CD4-positive, alpha-beta T cell treated with Interleukin-2 at 100 ng/mL for 4 hours (primary cell): Measurements from ENCODE around the gene SYT9.
"Not testable (repeated sequence)": the region's sequence is repeated elsewhere in the genome, so short reads cannot be mapped to it uniquely, and the experiment has no call there.

Experiments used
- DNase-seq: peaks from one replicate; pipeline ENCODE4 v3.0.0-alpha.2; 2020; ENCODE audit warnings: low spot score

Gene SYT9

DNA sequence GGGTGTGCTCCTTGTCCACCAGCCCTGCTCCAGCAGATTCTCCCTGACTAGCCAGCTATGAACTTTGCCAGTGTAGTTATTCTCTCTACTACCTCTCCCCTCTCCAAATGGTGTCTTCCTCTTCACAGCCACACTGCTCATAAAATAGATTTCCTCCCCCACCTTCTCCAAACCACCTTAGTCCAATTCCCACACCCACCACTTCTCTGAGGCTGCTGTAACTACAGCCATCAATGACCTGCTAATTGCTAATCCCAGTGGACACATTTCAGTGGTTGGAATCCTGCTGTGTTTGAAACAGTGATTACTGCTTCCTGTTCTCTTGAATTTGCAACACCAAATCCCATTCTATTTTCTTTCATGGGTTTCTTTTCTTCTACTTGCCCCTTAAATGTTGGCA lies 23.4 kb downstream of the SYT9 start:
- DNase-seq: no peak

- DNase-seq: no peak
Observed at GRCh38 chr11:7278314-7278917, 26.7 kb downstream of the SYT9 start.

GRCh38 chr11:7279676-7280075 lies 28.0 kb downstream of the SYT9 start:
- no peak for DNase-seq

- no peak for DNase-seq
Observed at GRCh38 chr11:7281079-7281478, 29.4 kb downstream of the SYT9 start.

DNA sequence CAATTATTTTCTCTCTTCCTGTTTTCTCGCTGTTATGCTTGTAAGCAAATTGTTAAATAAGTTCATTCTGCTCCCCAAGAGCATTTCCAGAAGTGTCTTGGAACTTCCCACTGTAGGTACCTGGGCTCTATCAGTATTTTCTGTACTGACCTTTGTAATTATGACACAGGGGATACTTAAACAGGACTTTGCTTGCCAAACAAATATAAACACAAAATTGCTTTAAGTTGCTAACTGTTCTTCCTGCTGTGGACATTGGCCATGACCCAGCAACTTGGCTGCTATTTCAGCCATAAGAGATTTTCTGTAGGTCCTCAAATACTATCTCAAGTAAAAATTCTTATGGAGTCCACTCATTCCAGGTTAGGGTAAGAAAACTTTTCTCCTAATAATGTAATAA lies 30.1 kb downstream of the SYT9 start:
- DNase-seq: no peak

DNA sequence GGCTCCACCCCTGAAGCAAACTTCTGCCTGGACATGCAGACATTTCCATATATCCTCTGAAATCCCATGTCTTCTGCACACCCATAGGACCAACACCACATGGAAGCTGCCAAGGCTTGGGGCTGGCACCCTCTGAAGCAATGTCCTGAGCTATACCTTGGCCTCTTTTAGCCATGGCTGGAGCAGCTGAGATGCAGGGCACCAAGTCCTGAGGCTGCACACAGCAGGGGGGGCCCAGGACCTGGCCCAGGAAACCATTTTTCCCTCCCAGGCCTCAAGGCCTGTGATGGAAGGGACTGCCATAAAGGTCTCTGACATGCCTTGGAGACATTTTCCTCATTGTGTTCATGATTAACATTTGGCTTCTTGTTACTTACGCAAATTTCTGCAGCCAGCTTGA lies 34.5 kb downstream of the SYT9 start:
- no peak for DNase-seq

GRCh38 chr11:7291100-7291829 lies 39.6 kb downstream of the SYT9 start:
- DNase-seq: no peak

DNA sequence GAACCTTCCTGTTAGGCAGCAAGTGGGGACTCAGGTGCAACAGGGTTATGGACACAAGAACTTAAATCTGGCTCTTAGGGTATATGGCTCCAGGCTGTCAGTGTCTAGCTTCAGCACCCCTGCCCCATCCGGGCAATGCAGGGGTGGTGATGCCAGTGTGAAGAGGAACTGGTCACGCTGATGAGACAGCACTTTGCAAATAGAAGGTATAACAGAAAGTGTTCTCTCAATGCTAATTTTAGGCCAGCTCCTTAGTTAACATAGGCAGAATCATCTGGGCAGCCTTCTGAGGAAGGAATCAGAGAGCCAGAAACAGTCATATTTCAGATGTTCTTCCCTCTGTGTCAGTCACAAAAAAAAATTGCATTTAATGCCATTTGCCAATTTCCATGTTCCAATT lies 41.2 kb downstream of the SYT9 start:
- DNase-seq: no peak

DNA sequence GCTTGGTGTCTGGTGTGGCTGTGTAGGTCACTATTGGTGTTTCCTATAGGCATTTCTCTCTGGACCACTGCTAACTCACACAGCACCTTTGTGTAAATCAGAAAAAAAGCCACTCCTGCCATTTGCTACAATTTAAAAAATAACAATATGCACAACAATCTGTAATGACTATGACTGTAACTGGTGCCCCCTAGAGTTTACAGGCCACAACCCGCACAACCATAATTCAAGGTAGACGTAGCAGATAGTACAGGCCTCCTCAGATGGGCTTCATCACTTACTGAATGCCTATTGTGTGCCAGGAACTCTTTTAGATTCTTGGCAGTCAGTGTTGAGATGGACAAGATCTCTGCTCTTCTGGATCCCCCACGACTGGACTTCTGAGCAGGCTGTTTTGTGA lies 47.7 kb downstream of the SYT9 start:
- no peak for DNase-seq

DNA sequence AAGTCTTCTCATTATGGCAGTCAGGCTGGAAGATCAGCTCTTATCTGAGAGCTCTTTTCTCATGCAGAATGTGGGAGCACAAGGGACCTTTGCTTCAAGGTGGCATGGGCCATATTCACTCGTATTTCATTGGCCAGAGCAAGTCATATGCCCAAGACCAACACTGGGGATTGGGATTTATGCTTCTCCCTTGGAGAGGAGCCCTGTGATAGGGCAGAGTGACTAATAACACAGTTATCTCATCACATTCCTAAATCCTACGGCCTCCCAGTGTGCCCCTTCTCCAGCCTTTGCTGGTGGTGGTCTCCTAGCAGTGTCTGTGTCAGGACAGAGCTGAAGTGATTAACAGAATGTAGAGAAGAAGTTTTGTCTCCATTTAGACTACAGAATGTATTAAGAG lies 48.6 kb downstream of the SYT9 start:
- no peak for DNase-seq

DNA sequence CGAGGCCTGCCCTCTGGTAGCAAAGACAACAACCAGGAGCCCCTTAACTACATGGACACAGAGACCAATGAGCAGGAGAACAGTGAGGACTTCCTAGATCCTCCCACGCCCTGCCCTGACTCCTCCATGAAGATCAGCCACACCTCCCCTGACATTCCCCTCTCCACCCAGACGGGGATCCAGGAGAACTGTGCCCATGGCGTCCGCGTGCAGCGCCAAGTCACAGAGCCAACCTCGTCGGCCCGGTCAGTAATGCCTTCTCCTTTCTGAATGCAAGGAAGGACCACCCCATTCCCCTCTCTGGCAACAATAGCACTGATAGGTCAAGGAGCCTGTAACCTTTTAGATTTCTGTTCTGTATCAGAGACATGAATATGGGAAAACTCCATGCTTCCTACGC lies 51.4 kb downstream of the SYT9 start:
- DNase-seq: no peak

- no peak for DNase-seq
Observed at GRCh38 chr11:7306900-7307299, 55.2 kb downstream of the SYT9 start.

DNA sequence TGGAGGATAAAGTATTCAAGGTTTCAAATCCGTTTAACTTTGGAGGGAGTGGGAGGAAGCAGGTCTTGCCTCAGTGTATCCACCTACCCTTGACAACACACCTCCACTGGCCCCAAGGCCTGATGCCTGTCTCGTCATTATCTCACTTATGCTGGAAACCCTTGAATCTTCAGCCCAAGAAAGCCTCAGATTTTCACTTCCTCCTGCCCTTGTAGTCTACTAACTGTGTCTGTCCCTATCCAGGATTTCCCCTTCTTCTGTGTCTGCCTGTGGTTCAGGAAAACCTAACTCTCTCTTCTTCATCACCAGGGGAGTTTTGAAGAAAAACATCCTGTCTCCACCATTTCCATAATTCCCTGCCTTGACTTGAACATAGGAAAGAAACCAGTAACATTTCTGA lies 56.1 kb downstream of the SYT9 start:
- DNase-seq: no peak

DNA sequence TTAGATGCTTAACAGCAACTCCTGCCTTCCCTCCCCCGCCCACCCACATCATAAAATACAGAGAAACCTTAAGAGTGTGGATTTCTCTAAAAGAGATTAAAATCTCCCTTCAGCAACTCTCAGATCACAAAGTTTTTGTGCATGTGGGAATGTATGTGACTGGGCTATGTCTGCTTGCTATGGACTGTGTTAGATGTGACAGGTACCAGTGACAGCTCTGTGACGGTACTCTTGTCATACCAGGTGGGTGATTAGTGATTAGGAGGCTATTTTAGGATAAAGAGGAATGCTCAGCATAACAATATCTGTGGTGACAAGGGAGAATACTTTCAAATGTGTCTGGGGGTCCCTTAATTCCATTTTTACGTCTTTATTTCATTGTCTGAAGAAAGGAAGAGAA lies 60.2 kb downstream of the SYT9 start:
- no peak for DNase-seq

DNA sequence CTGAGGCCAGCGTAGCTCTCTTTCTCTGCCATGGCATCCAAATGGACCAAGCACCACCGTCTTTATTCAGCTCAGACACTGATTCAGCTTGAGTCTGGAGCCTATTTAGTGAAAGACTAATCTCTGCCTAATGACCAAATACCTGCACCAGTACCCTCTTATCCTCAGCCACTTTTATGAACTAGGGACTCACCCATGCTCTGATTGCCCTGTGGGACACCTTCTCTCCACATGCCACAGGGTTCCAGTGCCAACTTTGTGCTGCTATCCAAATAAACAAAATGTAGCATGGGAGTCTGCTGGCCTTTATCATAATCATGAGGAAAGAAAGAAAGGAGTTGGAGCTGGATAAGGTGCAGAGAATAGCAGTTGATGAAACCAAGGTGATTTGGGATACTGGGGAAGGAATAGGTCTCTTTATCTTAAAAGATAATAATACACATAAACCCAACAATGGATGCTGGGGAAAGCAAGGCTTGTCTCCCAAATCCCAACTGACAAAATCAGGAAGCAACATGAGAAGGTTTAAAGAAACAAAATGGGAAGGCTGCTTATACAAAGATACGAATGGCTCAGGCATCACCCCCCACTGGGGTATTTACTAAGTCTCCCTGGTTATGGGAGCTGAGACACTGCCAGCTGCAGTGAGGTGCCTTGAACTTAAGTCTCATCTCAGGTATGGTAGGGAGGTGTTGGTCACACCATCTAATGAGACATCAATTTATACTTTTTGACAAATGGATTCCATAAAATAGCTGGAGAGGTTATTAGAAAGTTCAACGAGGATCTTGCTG lies 63.3 kb downstream of the SYT9 start:
- no peak for DNase-seq

GRCh38 chr11:7319501-7319900 lies 67.8 kb downstream of the SYT9 start:
- no peak for DNase-seq

DNA sequence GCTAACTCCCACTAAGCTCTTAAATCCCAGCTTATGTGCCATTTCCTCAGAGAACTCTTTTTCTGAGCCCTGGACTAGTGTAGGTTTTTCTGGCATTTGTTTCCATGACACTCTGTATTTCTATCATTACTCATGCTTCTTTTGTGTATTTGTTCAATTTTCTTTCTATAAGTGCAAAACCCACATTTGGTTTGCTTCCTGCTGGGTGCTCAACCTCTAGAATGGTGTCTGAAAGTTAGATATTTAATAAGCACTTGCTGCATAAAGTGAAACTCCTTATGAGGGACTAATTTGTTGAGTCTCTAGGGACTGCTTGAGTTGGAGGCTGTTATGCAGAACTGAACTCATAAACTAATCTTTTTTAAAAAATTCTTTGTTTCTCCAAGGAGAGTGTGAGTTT lies 68.6 kb downstream of the SYT9 start:
- no peak for DNase-seq

DNA sequence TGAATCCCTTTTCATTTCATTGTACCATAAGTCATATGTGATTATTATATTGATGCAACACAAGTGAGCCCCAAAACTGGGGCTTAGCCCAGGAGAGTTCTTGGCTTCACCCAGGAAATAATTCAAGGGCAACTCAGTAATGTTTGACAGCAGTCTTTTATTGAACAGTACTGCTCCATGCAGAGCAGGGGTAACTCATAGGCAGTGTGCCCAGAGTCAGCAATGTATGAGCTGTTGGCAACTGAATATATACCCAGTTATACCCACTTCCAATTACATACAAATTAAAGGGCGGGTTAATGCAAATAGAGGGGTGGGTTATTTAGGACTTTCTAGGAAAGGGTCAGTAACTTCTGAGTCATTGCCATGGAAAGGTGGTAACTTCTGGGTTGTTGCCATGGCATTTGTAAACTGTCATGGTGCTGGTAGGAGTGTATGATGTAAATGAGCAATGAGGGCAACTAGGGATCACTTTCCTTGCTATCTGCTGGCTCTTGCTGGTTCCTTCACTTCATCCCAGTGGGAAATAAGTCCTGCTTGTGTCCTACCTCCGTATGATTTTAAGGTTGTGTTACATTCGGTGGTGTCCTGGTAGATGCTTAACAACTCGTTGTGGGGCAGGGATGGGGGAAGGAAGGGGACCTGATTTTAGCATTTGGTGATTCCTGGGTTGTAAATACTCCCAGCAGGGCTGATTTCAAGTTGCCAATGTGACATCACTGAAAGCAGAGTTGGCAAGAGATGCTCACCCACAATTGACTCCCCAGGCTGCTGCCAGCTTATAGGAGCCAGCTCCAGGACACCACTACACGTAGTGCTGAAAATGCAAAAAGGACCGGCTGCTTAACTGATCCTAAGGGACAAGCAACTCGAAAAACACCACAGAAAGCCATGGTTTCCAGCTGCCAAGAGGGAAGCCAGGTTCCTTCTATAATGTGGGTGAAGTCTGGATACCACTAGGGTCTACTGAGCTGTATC lies 70.1 kb downstream of the SYT9 start:
- no peak for DNase-seq

DNA sequence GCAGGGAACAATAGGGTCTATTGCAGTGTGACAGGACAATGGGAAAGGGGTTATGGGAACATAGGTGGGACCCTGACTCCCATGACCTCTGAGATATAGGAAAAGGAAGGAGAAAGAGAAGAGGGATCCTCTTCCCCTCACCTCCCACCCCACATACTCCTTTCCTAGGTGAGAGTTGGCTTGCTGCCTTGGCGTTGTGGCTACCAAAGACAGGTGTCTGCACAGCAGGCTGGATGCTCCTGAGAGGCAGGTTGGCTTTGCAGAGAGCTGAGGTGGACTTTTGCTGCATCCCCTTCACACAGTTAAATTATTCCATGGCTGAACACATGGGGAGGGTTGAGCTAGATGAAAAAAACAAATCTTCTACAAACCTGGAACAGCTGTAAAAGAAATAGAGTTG lies 80.7 kb downstream of the SYT9 start:
- DNase-seq: no peak

GRCh38 chr11:7332962-7333361 lies 81.3 kb downstream of the SYT9 start:
- DNase-seq: no peak

DNA sequence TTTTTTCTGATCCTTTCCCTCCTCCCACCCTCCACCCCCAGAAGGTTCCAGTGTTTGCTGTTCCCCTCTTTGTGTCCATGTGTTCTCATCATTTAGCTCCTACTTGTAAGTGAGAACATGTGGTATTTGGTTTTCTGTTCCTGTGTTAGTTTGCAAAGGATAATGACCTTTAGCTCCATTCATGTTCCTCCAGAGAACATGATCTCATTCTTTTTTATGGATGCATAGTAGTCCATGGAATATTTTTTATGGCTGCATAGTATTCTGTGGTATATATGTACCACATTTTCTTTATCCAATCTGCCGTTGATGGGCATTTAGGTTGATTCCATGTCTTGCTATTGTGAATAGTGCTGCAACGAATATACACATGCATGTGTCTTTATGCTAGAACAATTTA lies 83.7 kb downstream of the SYT9 start:
- not testable (repeated sequence) for DNase-seq

DNA sequence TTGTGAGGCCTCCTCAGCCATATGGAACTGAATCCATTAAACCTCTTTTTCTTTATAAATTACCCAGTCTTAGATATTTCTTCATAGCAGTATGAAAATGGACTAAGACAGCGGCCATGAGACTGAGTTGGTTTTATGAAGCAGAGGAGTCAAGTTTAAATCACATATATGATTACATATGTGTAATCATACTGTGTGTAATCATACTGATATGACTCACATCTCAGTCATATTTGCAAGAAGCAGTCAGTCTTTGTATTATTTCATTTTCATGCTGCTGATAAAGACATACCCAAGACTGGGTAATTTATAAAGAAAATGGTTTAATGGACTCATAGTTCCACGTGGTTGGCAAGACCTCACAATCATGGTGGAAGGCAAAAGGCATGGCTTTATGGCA lies 89.8 kb downstream of the SYT9 start:
- no peak for DNase-seq
